GM23248 (cell line): ENCODE results near the gene EVC. TPM values are rescaled to one million over a fixed set of nuclear protein-coding genes. Genes with fewer than 3 reads are reported as not detected.
A peak's percentile ranks its signal among the peaks of the same experiment; 100 is the strongest.

Experiments
- DNase-seq: peaks from one replicate; pipeline ENCODE4 v3.0.0-alpha.2; 2015
- H2AFZ ChIP-seq: fragments of 200-600 bp; sonication (generic); 2 replicates; pipeline ENCODE4 v1.6.1; 2016; ENCODE audit warnings: antibody characterized with exemption
- H3F3A ChIP-seq: fragments of 200-600 bp; sonication (generic); 2 replicates; pipeline ENCODE4 v1.6.1; 2016; ENCODE audit warnings: mild to moderate bottlenecking, antibody characterized with exemption, mixed run types; ENCODE audit not compliant: insufficient read depth
- H3K27ac ChIP-seq: fragments of 200-600 bp; sonication (generic); 2 replicates; pipeline ENCODE4 v1.5.1; 2016; ENCODE audit warnings: mild to moderate bottlenecking
- H3K27me3 ChIP-seq: fragments of 200-600 bp; sonication (generic); replicated peaks from 2 replicates; pipeline ENCODE4 v1.6.1; 2016; ENCODE audit warnings: mild to moderate bottlenecking; ENCODE audit not compliant: insufficient read depth
- H3K36me3 ChIP-seq: fragments of 200-600 bp; sonication (generic); 2 replicates; pipeline ENCODE4 v1.6.1; 2016; ENCODE audit warnings: low read depth, mild to moderate bottlenecking
- H3K4me1 ChIP-seq: fragments of 200-600 bp; sonication (generic); 2 replicates; pipeline ENCODE4 v1.6.1; 2016; ENCODE audit warnings: mild to moderate bottlenecking; ENCODE audit not compliant: insufficient read depth
- H3K4me2 ChIP-seq: fragments of 200-600 bp; sonication (generic); one replicate; pipeline ENCODE4 v1.6.1; 2016; ENCODE audit warnings: mild to moderate bottlenecking; ENCODE audit not compliant: unreplicated experiment
- H3K4me3 ChIP-seq: fragments of 200-600 bp; sonication (generic); 2 replicates; pipeline ENCODE4 v1.5.1; 2016; ENCODE audit warnings: mild to moderate bottlenecking
- H3K79me2 ChIP-seq: fragments of 200-600 bp; sonication (generic); 2 replicates; pipeline ENCODE4 v1.6.1; 2016; ENCODE audit warnings: mild to moderate bottlenecking; ENCODE audit not compliant: insufficient read depth
- H3K9ac ChIP-seq: fragments of 200-600 bp; sonication (generic); 2 replicates; pipeline ENCODE4 v1.6.1; 2016; ENCODE audit warnings: mild to moderate bottlenecking
- H3K9me2 ChIP-seq: fragments of 200-600 bp; sonication (generic); 2 replicates; pipeline ENCODE4 v1.6.1; 2016; ENCODE audit warnings: mixed run types, mild to moderate bottlenecking, moderate library complexity; ENCODE audit not compliant: insufficient read depth
- H3K9me3 ChIP-seq: fragments of 200-600 bp; sonication (generic); one replicate; pipeline ENCODE4 v1.6.1; 2017; ENCODE audit warnings: low read depth
- H4K20me1 ChIP-seq: fragments of 200-600 bp; sonication (generic); 2 replicates; pipeline ENCODE4 v1.6.0; 2016; ENCODE audit not compliant: insufficient read depth
- EZH2 ChIP-seq: fragments of 200-600 bp; sonication (generic); IDR thresholded peaks from 2 replicates; pipeline ENCODE4 v1.6.1; 2018; ENCODE audit warnings: antibody characterized with exemption, mild to moderate bottlenecking; ENCODE audit not compliant: insufficient read depth, poor library complexity, severe bottlenecking
- EZH2phosphoT487 ChIP-seq: fragments of 200-600 bp; sonication (generic); IDR thresholded peaks from 2 replicates; pipeline ENCODE4 v1.6.1; 2018; ENCODE audit warnings: antibody characterized with exemption, moderate library complexity, mild to moderate bottlenecking, low read depth; ENCODE audit not compliant: insufficient read depth
- WGBS, 2 experiments: methylation state at CpG; one replicate each; pipeline ENCODE4 v1.1.6; 2015 to 2017; ENCODE audit warnings: low lambda C conversion rate in 2 of 2, low coverage in 1 of 2; ENCODE audit errors: missing lambda C conversion rate in 2 of 2; 5-methylcytosine and 5-hydroxymethylcytosine counted together
- in situ Hi-C: fragments of 300-500 bp; cut with MboI; formaldehyde crosslinking; loops from 2 replicates; pipeline ENCODE4 v1.15.0; 2020
- polyA plus RNA-seq: library from polyadenylated mRNA; unstranded; fragments of >200 nt; fragmentation: Nextera tagmentation; extraction: Ambion mirVana; gene quantifications from 2 replicates; pipeline ENCODE4 v1.2.1, GENCODE V29; 2016
- total RNA-seq: library from RNA; depleted of rRNA; stranded (reverse); fragments of >200 nt; shearing (Covaris generic); gene quantifications from 2 replicates; pipeline ENCODE4 v1.2.3, GENCODE V29; 2014; rRNA removed

EVC gene
- total RNA-seq: 36.8 and 56.2 TPM in 2 replicates
- 4.0 and 4.9 TPM in 2 replicates for polyA plus RNA-seq

DNA sequence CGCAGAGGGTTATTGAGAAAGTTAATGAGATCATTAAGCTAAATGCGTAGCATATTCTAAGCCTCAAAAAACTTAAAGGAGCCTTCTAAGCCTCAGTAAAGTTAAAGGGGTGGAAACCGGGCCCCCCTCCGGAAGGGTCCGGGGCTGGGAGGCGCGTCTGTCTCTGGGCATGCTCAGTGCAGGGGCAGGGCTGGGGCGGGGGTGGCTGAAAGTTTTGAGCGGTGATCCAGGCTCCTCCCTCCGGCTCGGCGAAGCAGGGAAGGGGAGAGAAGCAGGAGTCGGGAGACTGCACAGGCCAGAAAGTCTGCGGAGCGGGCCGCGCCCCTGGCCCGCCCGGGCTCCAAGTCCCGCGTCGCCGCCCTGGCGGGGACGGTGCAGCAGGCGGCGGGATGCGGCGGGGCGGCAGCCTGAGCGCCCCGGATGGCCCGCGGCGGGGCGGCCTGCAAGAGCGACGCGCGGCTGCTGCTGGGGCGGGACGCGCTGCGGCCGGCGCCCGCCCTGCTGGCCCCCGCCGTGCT, at the start of gene EVC:
TSS of gene EVC (plus strand) at position 241 of the 518 bp plus-strand sequence. CDS start at position 421, 180 bp downstream.
- Histone ChIP-seq H3K27me3 (no peaks in the 10 kb centered on the region), H3K9me3 (no peaks in the 10 kb centered on the region), H3K9ac (peak within 1 kb of the TSS; percentile 84), H3K27ac (peak within 1 kb of the TSS; percentile 85), H4K20me1 (peaks cover 2% of the 10 kb centered on the region; the same call in 1 of the 2 replicates), H3F3A (peaks cover 34% of the 10 kb centered on the region), H3K4me3 (peak within 1 kb of the TSS; percentile 71), H3K4me2 (peak within 1 kb of the TSS; percentile 92), H3K4me1 (peaks cover 34% of the 10 kb centered on the region), H3K36me3 (peaks cover 14% of the 10 kb centered on the region; the same call in 1 of the 2 replicates), H2AFZ (peak within 1 kb of the TSS; percentile 87), H3K79me2 (peaks cover 60% of the 10 kb centered on the region), H3K9me2 (no peaks in the 10 kb centered on the region)
- in situ Hi-C loops: no loop called here
- DNase-seq: peak; percentile 90
- TF ChIP-seq EZH2phosphoT487 (no peak), EZH2 (no peak)
- WGBS, 2 experiments: 0 to 1% methylated on average over 13 to 23 of the region's 49 CpGs

DNA sequence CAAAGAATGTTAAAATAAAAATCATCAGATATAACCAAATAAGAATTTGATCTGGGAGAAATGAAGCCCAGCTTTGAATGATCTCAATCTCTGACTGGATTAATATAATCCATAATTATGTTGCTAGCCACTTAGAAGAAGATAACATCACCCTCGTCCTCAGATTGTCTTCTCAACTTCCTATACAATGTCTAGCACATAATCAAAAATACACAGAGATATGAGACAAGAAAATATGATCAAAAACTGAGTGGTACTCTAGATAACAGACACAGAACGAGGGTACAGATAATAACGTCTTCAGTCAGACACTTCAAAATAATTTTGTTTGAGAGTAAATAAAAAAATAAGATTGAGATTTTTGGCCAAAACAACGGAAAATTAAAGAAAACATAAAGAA, 49.8 kb upstream of the EVC start:
- Histone ChIP-seq H3K79me2 (no peaks in the 10 kb centered on the region), H3K9me2 (no peaks in the 10 kb centered on the region), H3K27me3 (no peaks in the 10 kb centered on the region), H3K9me3 (no peaks in the 10 kb centered on the region), H3K27ac (no peak overlapping the region), H3K4me1 (no peaks in the 10 kb centered on the region), H3K9ac (no peak overlapping the region), H3K36me3 (peaks cover 23% of the 10 kb centered on the region), H3F3A (peaks cover 3% of the 10 kb centered on the region; the same call in 1 of the 2 replicates), H4K20me1 (no peaks in the 10 kb centered on the region), H3K4me3 (no peak overlapping the region), H2AFZ (no peak overlapping the region), H3K4me2 (no peak overlapping the region)
- in situ Hi-C loops: no loop called here
- TF ChIP-seq EZH2phosphoT487: no peak
- TF ChIP-seq EZH2: no peak
- 89 to 90% methylated on average over 4 of the region's 4 CpGs for WGBS, 2 experiments
- no peak for DNase-seq

DNA sequence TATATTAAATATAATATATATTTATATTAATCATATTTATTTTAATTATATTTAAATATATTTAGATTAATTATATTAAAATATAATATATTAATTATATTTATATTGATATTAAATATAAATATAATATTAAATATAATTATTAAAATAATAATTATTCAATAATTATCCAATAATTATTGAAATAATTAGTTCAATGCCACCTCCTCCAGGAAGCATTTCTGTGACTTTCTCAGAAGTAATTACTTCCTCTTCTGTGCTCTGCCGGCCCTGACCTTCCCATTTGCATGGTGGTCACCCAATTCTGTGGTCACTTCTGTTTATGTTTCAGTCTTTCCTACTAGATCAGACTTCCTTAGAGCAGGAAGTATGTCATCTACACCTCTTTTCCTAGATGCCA, 48.4 kb upstream of the EVC start:
- Histone ChIP-seq H4K20me1 (no peaks in the 10 kb centered on the region), H3K9ac (no peak overlapping the region), H3K9me3 (no peaks in the 10 kb centered on the region), H3K4me1 (no peaks in the 10 kb centered on the region), H3K4me3 (no peak overlapping the region), H3K36me3 (peaks cover 29% of the 10 kb centered on the region), H3F3A (peaks cover 3% of the 10 kb centered on the region; the same call in 1 of the 2 replicates), H3K27ac (no peak overlapping the region), H3K79me2 (0 out of 2 replicates have a peak, but pooled peaks cover 2% of the 10 kb centered on the region), H3K27me3 (no peaks in the 10 kb centered on the region), H2AFZ (no peak overlapping the region), H3K9me2 (no peaks in the 10 kb centered on the region), H3K4me2 (no peak overlapping the region)
- TF ChIP-seq EZH2phosphoT487: no peak
- no peak for TF ChIP-seq EZH2
- 45 to 57% methylated on average over 1 of the region's 1 CpG for WGBS, 2 experiments
- in situ Hi-C loops: no loop called here
- DNase-seq: no peak

DNA sequence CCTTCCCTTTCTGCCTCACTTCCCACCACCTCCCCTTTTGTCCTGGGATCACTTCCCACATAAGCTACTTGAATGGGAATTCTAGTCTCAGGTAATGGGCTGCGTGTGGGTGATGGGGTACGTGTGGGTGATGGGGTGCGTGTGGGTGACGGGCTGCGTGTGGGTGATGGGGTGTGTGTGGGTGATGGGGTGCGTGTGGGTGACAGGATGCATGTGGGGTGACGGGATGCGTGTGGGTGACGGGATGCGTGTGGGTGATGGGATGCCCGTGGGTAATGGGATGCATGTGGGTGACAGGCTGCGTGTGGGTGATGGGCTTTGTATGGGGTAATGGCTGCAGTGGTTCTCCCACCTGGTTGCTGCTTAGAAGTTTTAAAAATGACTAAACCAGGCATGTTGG, 46.2 kb upstream of the EVC start:
- Histone ChIP-seq H3K27ac (no peak overlapping the region), H4K20me1 (no peaks in the 10 kb centered on the region), H3K79me2 (peaks cover 19% of the 10 kb centered on the region), H3K9ac (no peak overlapping the region), H3K36me3 (peaks cover 35% of the 10 kb centered on the region), H2AFZ (no peak overlapping the region), H3K9me2 (no peaks in the 10 kb centered on the region), H3K4me3 (no peak overlapping the region), H3F3A (peaks cover 3% of the 10 kb centered on the region; the same call in 1 of the 2 replicates), H3K4me2 (no peak overlapping the region), H3K4me1 (no peaks in the 10 kb centered on the region), H3K27me3 (no peaks in the 10 kb centered on the region), H3K9me3 (no peaks in the 10 kb centered on the region)
- DNase-seq: no peak
- WGBS, 2 experiments: 93 to 98% methylated on average over 11 to 12 of the region's 12 CpGs
- no peak for TF ChIP-seq EZH2phosphoT487
- no peak for TF ChIP-seq EZH2
- in situ Hi-C loops: no loop called here
